ENCODE data around the gene ADAM10. TPM values are rescaled to one million over a fixed set of nuclear protein-coding genes. Genes with fewer than 3 reads are reported as not detected.

Gene ADAM10
- total and polyA plus RNA-seq, 2 experiments from 2014 or later, result 110 to 163 TPM

GRCh38 chr15:58551764-58552504 is 197.6 kb downstream of the ADAM10 start:
- peak in 1 of 2 donors; percentile 95 for DNase-seq (ENCODE audit: low read depth in 1 of 2, low spot score in 1 of 2)
- Histone ChIP-seq H3K27ac (no peak overlapping the region), H3K9me3 (ENCODE audit: low read depth) (no peaks in the 10 kb centered on the region), H3K4me1 (ENCODE audit: low read depth) (peaks cover 6% of the 10 kb centered on the region), H3K4me3 (no peak overlapping the region), H3K36me3 (no peaks in the 10 kb centered on the region), H3K27me3 (no peaks in the 10 kb centered on the region)
- TF ChIP-seq CTCF (IDR thresholded peaks at IDR 0.05; ENCODE audit: low read depth, low read length), result no peak

GRCh38 chr15:58551084-58551763 is 198.3 kb downstream of the ADAM10 start:
- no peak for TF ChIP-seq CTCF (IDR thresholded peaks at IDR 0.05; ENCODE audit: low read depth, low read length)
- H3K4me3 ChIP-seq, result no peak overlapping the region
- no peaks in the 10 kb centered on the region for H3K9me3 ChIP-seq (ENCODE audit: low read depth)
- peaks cover 6% of the 10 kb centered on the region for H3K4me1 ChIP-seq (ENCODE audit: low read depth)
- H3K27ac ChIP-seq, result no peak overlapping the region
- no peaks in the 10 kb centered on the region for H3K27me3 ChIP-seq
- no peak for DNase-seq (ENCODE audit: low read depth in 1 of 2, low spot score in 1 of 2)
- no peaks in the 10 kb centered on the region for H3K36me3 ChIP-seq

DNA sequence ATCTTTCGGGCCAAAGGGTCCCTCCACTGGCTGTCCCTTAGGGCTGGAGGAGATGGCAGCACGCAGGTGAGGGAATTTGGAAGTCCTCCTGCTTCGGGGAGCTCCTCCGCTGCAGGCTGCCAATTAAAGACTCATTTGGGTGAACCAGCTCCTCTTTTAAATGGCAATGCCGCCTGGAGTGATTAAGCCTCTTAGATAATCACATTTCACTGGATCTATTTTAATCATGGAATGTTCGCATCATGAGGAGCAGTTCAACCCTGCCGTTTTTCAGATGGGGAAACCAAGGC is 199.8 kb downstream of the ADAM10 start:
- no peaks in the 10 kb centered on the region for H3K36me3 ChIP-seq
- no peak for DNase-seq (ENCODE audit: low read depth in 1 of 2, low spot score in 1 of 2)
- no peak overlapping the region for H3K27ac ChIP-seq
- H3K27me3 ChIP-seq, result no peaks in the 10 kb centered on the region
- H3K4me3 ChIP-seq, result no peak overlapping the region
- H3K4me1 ChIP-seq (ENCODE audit: low read depth), result peaks cover 6% of the 10 kb centered on the region
- no peak for TF ChIP-seq CTCF (IDR thresholded peaks at IDR 0.05; ENCODE audit: low read depth, low read length)
- H3K9me3 ChIP-seq (ENCODE audit: low read depth), result no peaks in the 10 kb centered on the region

DNA sequence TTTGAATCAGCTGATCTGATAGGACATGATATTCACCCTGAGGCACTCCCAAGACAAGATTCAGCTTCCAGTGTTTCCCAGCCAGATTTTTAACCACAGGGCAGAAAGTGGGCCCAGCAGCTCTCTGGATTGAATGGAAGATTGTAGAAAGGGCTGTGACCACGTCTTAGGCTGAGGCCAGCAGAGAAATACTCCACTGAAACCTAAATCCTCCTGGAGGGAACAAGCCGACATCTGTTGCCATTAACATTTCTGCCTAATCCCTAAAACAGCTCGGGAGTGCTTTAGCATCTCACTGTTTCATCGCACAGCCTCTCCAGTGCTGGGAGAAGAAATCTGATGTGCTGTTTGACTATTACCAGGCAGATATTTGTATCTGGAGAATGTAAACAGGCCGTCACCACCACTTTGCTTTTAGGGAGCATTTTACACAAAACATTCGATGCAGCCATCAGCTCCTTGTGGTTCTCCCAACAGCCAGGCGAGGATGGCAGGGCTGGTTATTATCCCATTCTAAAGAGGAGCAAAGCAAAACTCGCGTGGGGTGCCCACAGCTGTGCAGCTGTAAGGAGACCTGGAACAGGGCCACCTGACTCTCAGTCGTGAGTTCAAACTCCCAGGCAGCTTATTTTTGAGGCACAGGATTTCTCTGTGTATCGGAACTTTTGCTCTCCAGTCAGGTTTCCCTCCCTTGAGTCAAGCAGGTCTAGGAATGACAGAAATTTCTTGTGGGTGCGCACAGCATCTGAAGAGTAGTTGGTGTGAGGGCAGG is 200.3 kb downstream of the ADAM10 start:
- no peaks in the 10 kb centered on the region for H3K27me3 ChIP-seq
- peak in 1 of 2 donors; percentile 27 for DNase-seq (ENCODE audit: low read depth in 1 of 2, low spot score in 1 of 2)
- peaks cover 6% of the 10 kb centered on the region for H3K4me1 ChIP-seq (ENCODE audit: low read depth)
- peak overlapping the region; percentile 19 for H3K27ac ChIP-seq
- no peaks in the 10 kb centered on the region for H3K9me3 ChIP-seq (ENCODE audit: low read depth)
- TF ChIP-seq CTCF (IDR thresholded peaks at IDR 0.05; ENCODE audit: low read depth, low read length), result no peak
- no peak overlapping the region for H3K4me3 ChIP-seq
- H3K36me3 ChIP-seq, result no peaks in the 10 kb centered on the region

GRCh38 chr15:58548308-58549012 is 201.0 kb downstream of the ADAM10 start:
- Histone ChIP-seq H3K4me3 (no peak overlapping the region), H3K27me3 (no peaks in the 10 kb centered on the region), H3K9me3 (ENCODE audit: low read depth) (no peaks in the 10 kb centered on the region), H3K36me3 (no peaks in the 10 kb centered on the region), H3K4me1 (ENCODE audit: low read depth) (peaks cover 6% of the 10 kb centered on the region), H3K27ac (no peak overlapping the region)
- DNase-seq (ENCODE audit: low read depth in 1 of 2, low spot score in 1 of 2), result peak in 1 of 2 donors; percentile 3
- no peak for TF ChIP-seq CTCF (IDR thresholded peaks at IDR 0.05; ENCODE audit: low read depth, low read length)

Data from cardiac muscle cell (in vitro differentiated cells and primary cell).